IPS-20b (cell line): Measurements from ENCODE around the gene SEC61A2.

Experiments
- H3K27ac ChIP-seq: one replicate; pipeline ENCODE4 v1.5.1; 2013; ENCODE audit warnings: low read length
- H3K27me3 ChIP-seq: 2 replicates; pipeline ENCODE4 v1.6.1; 2013; ENCODE audit warnings: mild to moderate bottlenecking, low read length, inconsistent platforms; ENCODE audit not compliant: insufficient read depth
- H3K36me3 ChIP-seq: 2 replicates; pipeline ENCODE4 v1.6.1; 2013; ENCODE audit warnings: low read depth, mild to moderate bottlenecking, inconsistent platforms, low read length, moderate library complexity; ENCODE audit not compliant: insufficient read depth
- H3K4me1 ChIP-seq: 2 replicates; pipeline ENCODE4 v1.6.1; 2013; ENCODE audit warnings: mild to moderate bottlenecking, control low read depth, inconsistent platforms, low read length, moderate library complexity; ENCODE audit not compliant: insufficient read depth
- H3K4me3 ChIP-seq: 2 replicates; pipeline ENCODE4 v1.5.1; 2013; ENCODE audit warnings: mild to moderate bottlenecking, low read length, inconsistent platforms
- H3K9ac ChIP-seq: 2 replicates; pipeline ENCODE4 v1.6.1; 2013; ENCODE audit warnings: low read depth, mild to moderate bottlenecking, inconsistent platforms, low read length, moderate library complexity
- H3K9me3 ChIP-seq: 2 replicates; pipeline ENCODE4 v1.6.1; 2013; ENCODE audit warnings: mild to moderate bottlenecking, low read depth, low read length, inconsistent platforms; ENCODE audit not compliant: insufficient read depth

Gene SEC61A2

GRCh38 chr10:12113627-12114026 is 15.8 kb upstream of the SEC61A2 start:
- Histone ChIP-seq H3K4me1 (no peaks in the 10 kb centered on the region), H3K27ac (no peak overlapping the region), H3K36me3 (peaks cover 75% of the 10 kb centered on the region), H3K9ac (no peak overlapping the region), H3K27me3 (no peaks in the 10 kb centered on the region), H3K4me3 (no peak overlapping the region), H3K9me3 (no peaks in the 10 kb centered on the region)

GRCh38 chr10:12121673-12122072 is 7.8 kb upstream of the SEC61A2 start:
- Histone ChIP-seq H3K27ac (no peak overlapping the region), H3K4me1 (no peaks in the 10 kb centered on the region), H3K36me3 (peaks cover 61% of the 10 kb centered on the region), H3K4me3 (no peak overlapping the region), H3K9ac (no peak overlapping the region), H3K9me3 (no peaks in the 10 kb centered on the region), H3K27me3 (no peaks in the 10 kb centered on the region)

- Histone ChIP-seq H3K27me3 (no peaks in the 10 kb centered on the region), H3K9me3 (no peaks in the 10 kb centered on the region), H3K4me3 (peak overlapping the region; percentile 98), H3K4me1 (no peaks in the 10 kb centered on the region), H3K27ac (no peak overlapping the region), H3K36me3 (peaks cover 4% of the 10 kb centered on the region; the same call in 1 of the 2 replicates), H3K9ac (peak overlapping the region; percentile 63; the same call in 1 of the 2 replicates)
Observed at GRCh38 chr10:12130237-12130872, 878 bp downstream of the SEC61A2 start.

GRCh38 chr10:12135631-12136030 is 6.2 kb downstream of the SEC61A2 start:
- no peak overlapping the region for H3K9ac ChIP-seq
- no peaks in the 10 kb centered on the region for H3K27me3 ChIP-seq
- H3K36me3 ChIP-seq = peaks cover 34% of the 10 kb centered on the region
- no peak overlapping the region for H3K4me3 ChIP-seq
- H3K27ac ChIP-seq = no peak overlapping the region
- H3K4me1 ChIP-seq = no peaks in the 10 kb centered on the region
- H3K9me3 ChIP-seq = no peaks in the 10 kb centered on the region

GRCh38 chr10:12140038-12140437 is 10.6 kb downstream of the SEC61A2 start:
- Histone ChIP-seq H3K4me3 (no peak overlapping the region), H3K27me3 (no peaks in the 10 kb centered on the region), H3K27ac (no peak overlapping the region), H3K4me1 (no peaks in the 10 kb centered on the region), H3K9ac (no peak overlapping the region), H3K9me3 (no peaks in the 10 kb centered on the region), H3K36me3 (peaks cover 52% of the 10 kb centered on the region)

- Histone ChIP-seq H3K4me3 (no peak overlapping the region), H3K9ac (no peak overlapping the region), H3K36me3 (peaks cover 26% of the 10 kb centered on the region), H3K27ac (no peak overlapping the region), H3K27me3 (no peaks in the 10 kb centered on the region), H3K9me3 (no peaks in the 10 kb centered on the region), H3K4me1 (no peaks in the 10 kb centered on the region)
Observed at GRCh38 chr10:12144538-12144937, 15.1 kb downstream of the SEC61A2 start.

- Histone ChIP-seq H3K27me3 (no peaks in the 10 kb centered on the region), H3K9ac (no peak overlapping the region), H3K36me3 (peaks cover 11% of the 10 kb centered on the region), H3K9me3 (no peaks in the 10 kb centered on the region), H3K4me3 (no peak overlapping the region), H3K27ac (no peak overlapping the region), H3K4me1 (no peaks in the 10 kb centered on the region)
Observed at GRCh38 chr10:12150163-12150562, 20.7 kb downstream of the SEC61A2 start.

GRCh38 chr10:12154516-12154915 is 25.0 kb downstream of the SEC61A2 start:
- no peak overlapping the region for H3K27ac ChIP-seq
- H3K4me1 ChIP-seq = no peaks in the 10 kb centered on the region
- H3K27me3 ChIP-seq = no peaks in the 10 kb centered on the region
- H3K9me3 ChIP-seq = no peaks in the 10 kb centered on the region
- no peak overlapping the region for H3K9ac ChIP-seq
- no peak overlapping the region for H3K4me3 ChIP-seq
- peaks cover 32% of the 10 kb centered on the region for H3K36me3 ChIP-seq

- Histone ChIP-seq H3K27ac (no peak overlapping the region), H3K27me3 (no peaks in the 10 kb centered on the region), H3K9me3 (no peaks in the 10 kb centered on the region), H3K9ac (no peak overlapping the region), H3K4me3 (no peak overlapping the region), H3K36me3 (peaks cover 35% of the 10 kb centered on the region), H3K4me1 (no peaks in the 10 kb centered on the region)
Observed at GRCh38 chr10:12156367-12157123, 27.1 kb downstream of the SEC61A2 start.

GRCh38 chr10:12158111-12158510 is 28.6 kb downstream of the SEC61A2 start:
- H3K4me3 ChIP-seq = no peak overlapping the region
- no peaks in the 10 kb centered on the region for H3K9me3 ChIP-seq
- H3K27me3 ChIP-seq = no peaks in the 10 kb centered on the region
- H3K9ac ChIP-seq = no peak overlapping the region
- no peaks in the 10 kb centered on the region for H3K4me1 ChIP-seq
- H3K36me3 ChIP-seq = peaks cover 49% of the 10 kb centered on the region
- H3K27ac ChIP-seq = no peak overlapping the region

GRCh38 chr10:12160664-12161063 is 31.2 kb downstream of the SEC61A2 start:
- H3K36me3 ChIP-seq = peaks cover 70% of the 10 kb centered on the region
- no peaks in the 10 kb centered on the region for H3K4me1 ChIP-seq
- no peak overlapping the region for H3K9ac ChIP-seq
- H3K27me3 ChIP-seq = no peaks in the 10 kb centered on the region
- no peaks in the 10 kb centered on the region for H3K9me3 ChIP-seq
- H3K4me3 ChIP-seq = no peak overlapping the region
- H3K27ac ChIP-seq = no peak overlapping the region

GRCh38 chr10:12162927-12163326 is 33.5 kb downstream of the SEC61A2 start:
- Histone ChIP-seq H3K9me3 (no peaks in the 10 kb centered on the region), H3K36me3 (peaks cover 83% of the 10 kb centered on the region), H3K9ac (no peak overlapping the region), H3K27ac (no peak overlapping the region), H3K4me1 (no peaks in the 10 kb centered on the region), H3K27me3 (no peaks in the 10 kb centered on the region), H3K4me3 (no peak overlapping the region)
